PC-9 (cell line): Measurements from ENCODE around the gene FXYD6.

Experiments used
- EZH2 ChIP-seq: fragments of 200-600 bp; sonication (generic); IDR thresholded peaks from 2 replicates; pipeline ENCODE4 v1.8.0; 2017; ENCODE audit warnings: antibody characterized with exemption, low read depth
- TF ChIP-seq, protein P1 (sequence below): fragments of 200-600 bp; sonication (generic); conservative IDR thresholded peaks from 2 replicates; pipeline ENCODE4 v1.6.1; 2017; ENCODE audit warnings: mixed run types, antibody characterized with exemption, mild to moderate bottlenecking, moderate library complexity

DNA sequence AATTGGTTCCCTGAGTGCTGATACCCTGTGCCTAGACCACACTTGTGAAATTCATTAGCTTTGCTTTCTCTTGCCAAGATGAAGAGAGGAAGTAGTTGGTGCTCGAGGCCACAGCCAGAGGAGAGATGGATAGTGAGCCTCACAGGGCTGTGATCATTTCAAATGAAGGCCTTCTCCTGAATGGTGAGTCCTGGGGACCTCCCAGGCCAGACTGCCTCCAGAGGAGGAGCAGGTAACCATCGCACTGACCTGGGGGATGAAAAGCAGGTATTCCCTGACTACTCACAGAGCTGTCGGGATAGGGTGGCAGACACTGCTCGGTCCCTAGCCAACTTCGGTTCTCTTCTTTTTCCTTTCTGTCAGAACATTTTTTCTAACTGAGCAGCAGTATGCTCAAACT is 4.8 kb upstream of the FXYD6 start:
- TF ChIP-seq, protein P1, sequence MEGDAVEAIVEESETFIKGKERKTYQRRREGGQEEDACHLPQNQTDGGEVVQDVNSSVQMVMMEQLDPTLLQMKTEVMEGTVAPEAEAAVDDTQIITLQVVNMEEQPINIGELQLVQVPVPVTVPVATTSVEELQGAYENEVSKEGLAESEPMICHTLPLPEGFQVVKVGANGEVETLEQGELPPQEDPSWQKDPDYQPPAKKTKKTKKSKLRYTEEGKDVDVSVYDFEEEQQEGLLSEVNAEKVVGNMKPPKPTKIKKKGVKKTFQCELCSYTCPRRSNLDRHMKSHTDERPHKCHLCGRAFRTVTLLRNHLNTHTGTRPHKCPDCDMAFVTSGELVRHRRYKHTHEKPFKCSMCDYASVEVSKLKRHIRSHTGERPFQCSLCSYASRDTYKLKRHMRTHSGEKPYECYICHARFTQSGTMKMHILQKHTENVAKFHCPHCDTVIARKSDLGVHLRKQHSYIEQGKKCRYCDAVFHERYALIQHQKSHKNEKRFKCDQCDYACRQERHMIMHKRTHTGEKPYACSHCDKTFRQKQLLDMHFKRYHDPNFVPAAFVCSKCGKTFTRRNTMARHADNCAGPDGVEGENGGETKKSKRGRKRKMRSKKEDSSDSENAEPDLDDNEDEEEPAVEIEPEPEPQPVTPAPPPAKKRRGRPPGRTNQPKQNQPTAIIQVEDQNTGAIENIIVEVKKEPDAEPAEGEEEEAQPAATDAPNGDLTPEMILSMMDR: no peak
- TF ChIP-seq EZH2: no peak
